Vagina (tissue), 2 donors: ENCODE measurements around the gene ABHD12B. TPM values are rescaled to one million over a fixed set of nuclear protein-coding genes. Genes with fewer than 3 reads are reported as not detected.

Experiments used
- DNase-seq, 2 donors: peaks; one replicate each; pipeline ENCODE4 v3.0.0-alpha.2; 2017; ENCODE audit errors: extremely low spot score in 2 of 2
- H3K27ac ChIP-seq: fragments of 200-600 bp; sonication (generic); one replicate; pipeline ENCODE4 v1.5.1; 2019
- H3K27me3 ChIP-seq: fragments of 200-600 bp; sonication (generic); one replicate; pipeline ENCODE4 v1.5.1; 2019
- H3K36me3 ChIP-seq, 2 donors: fragments of 200-600 bp; sonication (generic); one replicate each; pipeline ENCODE4 v1.5.1; 2017 to 2019
- H3K4me1 ChIP-seq: fragments of 200-600 bp; sonication (generic); one replicate; pipeline ENCODE4 v1.5.1; 2019
- H3K4me3 ChIP-seq, 2 donors: fragments of 200-600 bp; sonication (generic); 1 replicate in 1 of 2; 2 replicates in 1 of 2; pipeline ENCODE4 v1.5.1; 2016 to 2019
- H3K9me3 ChIP-seq: fragments of 200-600 bp; sonication (generic); one replicate; pipeline ENCODE4 v1.5.1; 2019
- POLR2A ChIP-seq, 2 donors: fragments of 450-650 bp; IDR thresholded peaks; one replicate each; pipeline ENCODE4 v1.6.1; 2017; ENCODE audit warnings: antibody characterized with exemption in 2 of 2, mild to moderate bottlenecking in 2 of 2, moderate library complexity in 2 of 2
- POLR2AphosphoS5 ChIP-seq, 2 donors: sonication (generic); formaldehyde crosslinking; IDR thresholded peaks; one replicate each; pipeline ENCODE4 v1.9.0; 2017; ENCODE audit warnings: antibody characterized with exemption in 2 of 2, mild to moderate bottlenecking in 2 of 2, low read depth in 1 of 2; ENCODE audit not compliant: insufficient read depth in 1 of 2
- intact Hi-C: fragments of 100-400 bp; cut with DNase I; formaldehyde crosslinking; loops from one replicate; pipeline ENCODE4 v1.15.1; 2023
- total RNA-seq: library from RNA; depleted of rRNA; stranded (reverse); fragments of >200 nt; gene quantifications from one replicate; pipeline ENCODE4 v1.2.3, GENCODE V29; 2016
- TF ChIP-seq, protein P1 (sequence below), 3 experiments: fragments of 450-650 bp in 2 of 3; fragments of 200-600 bp in 1 of 3; sonication (generic) in 1 of 3; IDR thresholded peaks; one replicate each; pipeline ENCODE4 v1.5.1; 2017 to 2019; ENCODE audit warnings: antibody characterized with exemption in 3 of 3, mild to moderate bottlenecking in 2 of 3, moderate library complexity in 2 of 3

The ABHD12B gene
- total RNA-seq, 1 donor from 2014 or later: not detected

DNA sequence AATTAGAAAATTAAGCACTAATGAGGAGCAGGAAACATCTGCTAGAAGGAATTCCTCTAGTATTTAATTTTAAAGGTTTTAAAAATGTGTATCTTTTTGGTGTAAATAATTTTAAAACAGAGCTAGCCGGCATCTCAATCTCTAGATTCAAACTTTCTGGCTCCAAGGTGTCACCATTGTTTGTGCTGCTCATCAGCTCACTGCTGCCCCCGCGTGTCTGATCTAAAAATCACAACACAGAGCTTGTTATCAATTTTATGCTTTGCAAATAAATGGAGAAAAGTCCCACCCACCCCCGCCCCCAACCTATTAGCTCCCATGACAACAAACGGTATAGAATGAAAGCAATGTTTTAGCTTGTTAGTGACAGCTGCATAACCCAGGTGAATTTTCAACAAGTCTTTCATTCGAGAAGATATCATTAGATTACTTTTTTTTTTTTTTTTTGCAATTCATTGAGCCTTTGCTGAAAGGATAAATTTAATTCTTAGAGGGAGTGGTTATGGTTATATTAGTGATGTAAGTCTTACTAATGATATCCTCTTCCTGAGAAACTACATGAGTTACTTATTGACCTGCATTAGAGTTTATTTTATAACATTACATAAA lies 11.3 kb upstream of the ABHD12B start:
- intact Hi-C loops: no loop called here
- Histone ChIP-seq H3K4me1 (peaks cover 8% of the 10 kb centered on the region), H3K4me3 (peak overlapping the region; percentile 55 to 57), H3K9me3 (no peaks in the 10 kb centered on the region), H3K27me3 (no peaks in the 10 kb centered on the region), H3K27ac (peak overlapping the region; percentile 81), H3K36me3 (no peaks in the 10 kb centered on the region)
- TF ChIP-seq POLR2A (IDR thresholded peaks at IDR 0.05): no peak
- TF ChIP-seq, protein P1, sequence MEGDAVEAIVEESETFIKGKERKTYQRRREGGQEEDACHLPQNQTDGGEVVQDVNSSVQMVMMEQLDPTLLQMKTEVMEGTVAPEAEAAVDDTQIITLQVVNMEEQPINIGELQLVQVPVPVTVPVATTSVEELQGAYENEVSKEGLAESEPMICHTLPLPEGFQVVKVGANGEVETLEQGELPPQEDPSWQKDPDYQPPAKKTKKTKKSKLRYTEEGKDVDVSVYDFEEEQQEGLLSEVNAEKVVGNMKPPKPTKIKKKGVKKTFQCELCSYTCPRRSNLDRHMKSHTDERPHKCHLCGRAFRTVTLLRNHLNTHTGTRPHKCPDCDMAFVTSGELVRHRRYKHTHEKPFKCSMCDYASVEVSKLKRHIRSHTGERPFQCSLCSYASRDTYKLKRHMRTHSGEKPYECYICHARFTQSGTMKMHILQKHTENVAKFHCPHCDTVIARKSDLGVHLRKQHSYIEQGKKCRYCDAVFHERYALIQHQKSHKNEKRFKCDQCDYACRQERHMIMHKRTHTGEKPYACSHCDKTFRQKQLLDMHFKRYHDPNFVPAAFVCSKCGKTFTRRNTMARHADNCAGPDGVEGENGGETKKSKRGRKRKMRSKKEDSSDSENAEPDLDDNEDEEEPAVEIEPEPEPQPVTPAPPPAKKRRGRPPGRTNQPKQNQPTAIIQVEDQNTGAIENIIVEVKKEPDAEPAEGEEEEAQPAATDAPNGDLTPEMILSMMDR (IDR thresholded peaks at IDR 0.05): peak; percentile 29 to 63 (median 46)
- DNase-seq: no peak

DNA sequence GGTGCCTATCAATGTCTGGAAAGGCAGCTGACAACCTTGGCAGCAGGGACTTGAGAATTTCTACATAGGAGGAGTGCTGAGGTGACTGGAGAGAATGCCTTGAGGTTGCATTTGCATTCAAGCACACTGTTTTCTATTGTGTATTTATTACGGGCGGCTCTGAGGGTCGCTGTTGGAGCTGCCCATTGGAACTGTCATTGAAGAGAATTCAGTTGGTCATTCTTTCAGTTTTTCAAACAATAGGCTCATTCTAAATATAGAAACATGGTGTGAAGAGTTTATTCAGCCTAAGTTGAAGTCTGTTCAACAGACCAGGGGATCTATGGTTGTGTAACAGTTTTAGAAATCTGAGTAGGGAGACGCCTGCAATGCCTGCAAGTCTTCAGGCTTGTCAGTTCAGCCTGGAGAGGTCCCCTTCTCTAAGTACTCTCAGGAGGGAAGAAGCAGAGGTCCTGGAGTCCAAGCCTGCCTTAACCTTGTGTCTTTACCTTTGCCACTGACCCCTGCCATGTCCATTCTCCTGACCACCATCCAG lies 9.8 kb upstream of the ABHD12B start:
- TF ChIP-seq POLR2A (IDR thresholded peaks at IDR 0.05): no peak
- Histone ChIP-seq H3K36me3 (no peaks in the 10 kb centered on the region), H3K27ac (no peak overlapping the region), H3K27me3 (no peaks in the 10 kb centered on the region), H3K9me3 (no peaks in the 10 kb centered on the region), H3K4me1 (peaks cover 8% of the 10 kb centered on the region), H3K4me3 (no peak overlapping the region)
- no peak for DNase-seq
- intact Hi-C loops: no loop called here

DNA sequence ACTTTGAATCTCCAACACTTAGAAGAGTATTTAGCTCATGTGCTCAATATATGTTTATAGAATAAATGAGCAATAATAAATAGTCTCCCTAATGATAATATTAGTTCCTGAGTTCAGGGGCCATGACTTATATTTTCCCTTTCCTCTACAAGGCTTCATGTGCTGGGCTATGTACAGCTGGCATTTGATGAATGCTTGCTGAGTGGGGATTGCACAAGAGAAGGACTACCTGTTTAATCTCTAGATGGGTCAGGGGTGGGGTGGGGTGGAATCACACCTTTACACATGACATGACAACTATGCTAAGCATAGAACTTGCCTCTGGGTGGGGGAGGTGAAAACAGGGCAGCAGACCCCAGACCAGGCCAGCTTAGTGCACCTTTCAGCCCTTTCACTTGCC lies 7.6 kb upstream of the ABHD12B start:
- DNase-seq: no peak
- intact Hi-C loops: no loop called here
- H3K4me3 ChIP-seq: no peak overlapping the region
- no peaks in the 10 kb centered on the region for H3K9me3 ChIP-seq
- TF ChIP-seq POLR2A (IDR thresholded peaks at IDR 0.05) (no peak), POLR2AphosphoS5 (IDR thresholded peaks at IDR 0.05; ENCODE audit: insufficient read depth in 1 of 2, low read depth in 1 of 2) (no peak)
- TF ChIP-seq, protein P1 (IDR thresholded peaks at IDR 0.05): no peak
- peaks cover 5% of the 10 kb centered on the region for H3K4me1 ChIP-seq
- no peaks in the 10 kb centered on the region for H3K27me3 ChIP-seq
- no peak overlapping the region for H3K27ac ChIP-seq
- no peaks in the 10 kb centered on the region for H3K36me3 ChIP-seq

DNA sequence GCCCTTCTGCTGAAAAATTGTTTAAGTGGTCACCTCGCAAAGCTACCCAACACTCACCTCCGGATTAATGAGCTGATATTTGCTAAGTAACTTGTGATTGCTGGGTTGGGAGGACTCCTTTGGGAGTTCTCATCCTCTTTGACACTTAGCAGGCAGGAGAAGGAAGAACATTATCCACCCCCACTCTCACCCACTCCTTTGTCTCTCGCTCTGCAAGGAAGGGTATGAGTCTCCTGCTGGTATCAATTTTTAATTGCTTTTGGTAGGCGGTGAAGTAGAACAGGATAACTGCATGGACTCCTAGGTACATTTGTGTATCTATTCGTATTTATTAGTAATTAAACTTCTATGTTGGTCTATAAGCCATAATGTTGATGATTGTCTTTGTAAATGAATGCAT lies 6.9 kb upstream of the ABHD12B start:
- no peaks in the 10 kb centered on the region for H3K36me3 ChIP-seq
- no peaks in the 10 kb centered on the region for H3K27me3 ChIP-seq
- no peak overlapping the region for H3K27ac ChIP-seq
- no peak for DNase-seq
- no peak overlapping the region for H3K4me3 ChIP-seq
- no peaks in the 10 kb centered on the region for H3K9me3 ChIP-seq
- intact Hi-C loops: no loop called here
- TF ChIP-seq, protein P1 (IDR thresholded peaks at IDR 0.05): no peak
- TF ChIP-seq POLR2AphosphoS5 (IDR thresholded peaks at IDR 0.05; ENCODE audit: insufficient read depth in 1 of 2, low read depth in 1 of 2) (no peak), POLR2A (IDR thresholded peaks at IDR 0.05) (no peak)
- H3K4me1 ChIP-seq: no peaks in the 10 kb centered on the region

DNA sequence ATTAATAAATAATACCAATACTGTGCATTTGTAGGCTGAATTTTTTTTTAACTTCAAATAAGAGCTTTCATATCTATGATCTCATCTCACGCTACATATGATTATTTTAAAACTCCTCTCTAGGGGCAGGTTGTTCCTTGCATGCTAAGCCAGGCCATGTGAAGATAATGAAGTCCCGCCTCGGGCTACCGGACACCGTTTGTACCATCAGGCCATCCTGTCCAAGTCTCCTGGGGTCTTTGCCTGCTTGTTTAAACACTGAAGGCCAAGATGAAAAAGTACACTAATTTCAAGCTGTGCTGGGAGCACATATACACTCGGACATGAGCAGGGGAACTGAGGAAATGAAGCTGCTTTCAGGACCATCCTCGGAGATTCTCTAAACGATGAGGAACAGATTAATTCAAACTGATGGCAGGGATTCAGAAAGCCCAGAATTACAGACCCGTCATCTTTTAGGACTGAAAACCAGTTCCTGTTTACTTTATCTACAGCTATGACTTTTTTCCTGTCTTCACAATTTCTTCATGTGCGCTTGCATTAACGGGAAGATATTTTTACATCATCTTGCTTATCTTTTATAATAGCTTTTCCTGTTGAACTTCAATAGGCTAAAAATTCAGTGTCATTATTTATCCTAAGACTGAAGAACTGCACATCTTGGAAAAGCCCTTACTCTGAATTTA lies 6.3 kb upstream of the ABHD12B start:
- Histone ChIP-seq H3K36me3 (no peaks in the 10 kb centered on the region), H3K4me1 (no peaks in the 10 kb centered on the region), H3K27me3 (no peaks in the 10 kb centered on the region), H3K9me3 (no peaks in the 10 kb centered on the region), H3K27ac (no peak overlapping the region), H3K4me3 (no peak overlapping the region)
- intact Hi-C loops: no loop called here
- DNase-seq: no peak
- no peak for TF ChIP-seq POLR2AphosphoS5 (IDR thresholded peaks at IDR 0.05; ENCODE audit: insufficient read depth in 1 of 2, low read depth in 1 of 2)
- TF ChIP-seq, protein P1 (IDR thresholded peaks at IDR 0.05): no peak
- TF ChIP-seq POLR2A (IDR thresholded peaks at IDR 0.05): no peak
